ENCODE data around the gene ZC3HAV1. TPM values are rescaled to one million over a fixed set of nuclear protein-coding genes. Genes with fewer than 3 reads are reported as not detected.
"Not testable (repeated sequence)": the region's sequence is repeated elsewhere in the genome, so short reads cannot be mapped to it uniquely, and the experiment has no call there.

The ZC3HAV1 gene
- total RNA-seq, 1 donor from 2014 or later: 8.0 TPM

GRCh38 chr7:139114585-139114984, 5.1 kb upstream of the ZC3HAV1 start:
- intact Hi-C loops (cut with DNase I): no loop called here
- ATAC-seq: no peak

GRCh38 chr7:139114018-139114417, 4.5 kb upstream of the ZC3HAV1 start:
- no peak for ATAC-seq
- intact Hi-C loops (cut with DNase I): no loop called here

More at GRCh38 chr7:139114585-139114984, 5.1 kb upstream of the ZC3HAV1 start:
- no peak for DNase-seq (ENCODE audit: missing footprints)

GRCh38 chr7:139112741-139113250, 3.3 kb upstream of the ZC3HAV1 start:
- intact Hi-C loops (cut with DNase I): no loop called here
- no peak for DNase-seq (ENCODE audit: missing footprints)
- ATAC-seq: no peak

More at GRCh38 chr7:139114018-139114417, 4.5 kb upstream of the ZC3HAV1 start:
- no peak for DNase-seq (ENCODE audit: missing footprints)

- ATAC-seq (no peak), DNase-seq (ENCODE audit: missing footprints) (no peak)
- intact Hi-C loops (cut with DNase I): no loop called here
These were observed 2.8 kb upstream of the ZC3HAV1 start for GRCh38 chr7:139112316-139112715.

GRCh38 chr7:139111811-139112301, 2.3 kb upstream of the ZC3HAV1 start:
- intact Hi-C loops (cut with DNase I): no loop called here
- ATAC-seq (no peak), DNase-seq (ENCODE audit: missing footprints) (no peak)

GRCh38 chr7:139111147-139111546, 1.6 kb upstream of the ZC3HAV1 start:
- ATAC-seq (no peak), DNase-seq (ENCODE audit: missing footprints) (no peak)
- intact Hi-C loops (cut with DNase I): no loop called here

- ATAC-seq (no peak), DNase-seq (ENCODE audit: missing footprints) (no peak)
- intact Hi-C loops (cut with DNase I): no loop called here
These were observed 477 bp upstream of the ZC3HAV1 start for GRCh38 chr7:139109983-139110411.

GRCh38 chr7:139108266-139109187, 993 bp downstream of the ZC3HAV1 start:
- DNase-seq (ENCODE audit: missing footprints) (no peak), ATAC-seq (peak; percentile 42)
- intact Hi-C loops (cut with DNase I): no loop called here

GRCh38 chr7:139106959-139107358, 2.6 kb downstream of the ZC3HAV1 start:
- no peak for DNase-seq (ENCODE audit: missing footprints)
- intact Hi-C loops (cut with DNase I): no loop called here
- no peak for ATAC-seq

GRCh38 chr7:139106227-139106626, 3.3 kb downstream of the ZC3HAV1 start:
- ATAC-seq; intact Hi-C loops (cut with DNase I); DNase-seq (ENCODE audit: missing footprints): not testable (repeated sequence)

- no peak for ATAC-seq
- DNase-seq (ENCODE audit: missing footprints): no peak
- intact Hi-C loops (cut with DNase I): no loop called here
These were observed 4.0 kb downstream of the ZC3HAV1 start for GRCh38 chr7:139105484-139105883.

- intact Hi-C loops (cut with DNase I): no loop called here
- ATAC-seq: no peak
- DNase-seq (ENCODE audit: missing footprints): no peak
These were observed 5.4 kb downstream of the ZC3HAV1 start for GRCh38 chr7:139104091-139104450.

- intact Hi-C loops (cut with DNase I): no loop called here
- DNase-seq (ENCODE audit: missing footprints): no peak
- ATAC-seq: no peak
These were observed 6.3 kb downstream of the ZC3HAV1 start for GRCh38 chr7:139103057-139103815.

GRCh38 chr7:139101637-139102158, 7.8 kb downstream of the ZC3HAV1 start:
- intact Hi-C loops (cut with DNase I); ATAC-seq; DNase-seq (ENCODE audit: missing footprints): not testable (repeated sequence)

GRCh38 chr7:139099172-139099947, 10.2 kb downstream of the ZC3HAV1 start:
- intact Hi-C loops (cut with DNase I): no loop called here
- DNase-seq (ENCODE audit: missing footprints): no peak
- ATAC-seq: no peak

GRCh38 chr7:139095194-139095659, 14.3 kb downstream of the ZC3HAV1 start:
- intact Hi-C loops (cut with DNase I): no loop called here
- ATAC-seq: peak; percentile 62
- peak; percentile 73 for DNase-seq (ENCODE audit: missing footprints)

GRCh38 chr7:139094596-139094995, 14.9 kb downstream of the ZC3HAV1 start:
- intact Hi-C loops (cut with DNase I): no loop called here
- DNase-seq (ENCODE audit: missing footprints) (no peak), ATAC-seq (no peak)

- DNase-seq (ENCODE audit: missing footprints): no peak
- intact Hi-C loops (cut with DNase I): no loop called here
- ATAC-seq: no peak
These were observed 15.5 kb downstream of the ZC3HAV1 start for GRCh38 chr7:139094030-139094429.

All from Right ventricle myocardium inferior (tissue), 1 donor.